Esophagus squamous epithelium (tissue), 4 donors: ENCODE results near the gene NUDT3.

Source experiments
- CTCF ChIP-seq, 6 experiments: fragments of 450-650 bp in 4 of 6; fragments of 200-600 bp in 2 of 6; sonication (generic) in 2 of 6; IDR thresholded peaks; one replicate each; pipeline ENCODE4 v1.5.1; 2016 to 2019; ENCODE audit warnings: antibody characterized with exemption in 6 of 6, mild to moderate bottlenecking in 4 of 6, moderate library complexity in 4 of 6
- POLR2A ChIP-seq, 4 donors: fragments of 450-650 bp; IDR thresholded peaks; one replicate each; pipeline ENCODE4 v1.6.1; 2017; ENCODE audit warnings: antibody characterized with exemption in 4 of 4, mild to moderate bottlenecking in 4 of 4, moderate library complexity in 3 of 4

- TF ChIP-seq POLR2A (IDR thresholded peaks at IDR 0.05): no peak
- TF ChIP-seq CTCF (IDR thresholded peaks at IDR 0.05): no peak
Observed at GRCh38 chr6:34377984-34378383, 14.5 kb downstream of the NUDT3 start.
